CD14-positive monocyte (primary cell): ENCODE measurements around the gene GAMT. TPM values are rescaled to one million over a fixed set of nuclear protein-coding genes. Genes with fewer than 3 reads are reported as not detected.
A peak's percentile ranks its signal among the peaks of the same experiment; 100 is the strongest.

ENCODE experiments used
- DNase-seq, 3 donors: peaks; one replicate each; pipeline ENCODE4 v3.0.0-alpha.2; 2011 to 2022
- H2AFZ ChIP-seq: 2 replicates; pipeline ENCODE4 v1.6.0; 2012; ENCODE audit warnings: mild to moderate bottlenecking, low read depth, low read length, inconsistent platforms; ENCODE audit not compliant: insufficient read depth, poor library complexity, severe bottlenecking
- H3K27ac ChIP-seq, 2 donors: 1 replicate in 1 of 2; 2 replicates in 1 of 2; pipeline ENCODE4 v1.5.1; 2012 to 2013; ENCODE audit warnings: low read length in 2 of 2, control low read depth in 1 of 2, inconsistent platforms in 1 of 2, low read depth in 1 of 2, mild to moderate bottlenecking in 1 of 2
- H3K27me3 ChIP-seq, 2 donors: one replicate each; pipeline versions ENCODE4 v1.6.0 to v1.6.1; 2011 to 2013; ENCODE audit warnings: low read length in 2 of 2; ENCODE audit not compliant: control insufficient read depth in 2 of 2, insufficient read depth in 2 of 2
- H3K36me3 ChIP-seq, 2 donors: replicated peaks in 1 of 2; 1 replicate in 1 of 2; 2 replicates in 1 of 2; pipeline versions ENCODE4 v1.5.1 to v1.6.1; 2012 to 2013; ENCODE audit warnings: low read length in 2 of 2, control low read depth in 1 of 2, inconsistent platforms in 1 of 2, mild to moderate bottlenecking in 1 of 2; ENCODE audit not compliant: insufficient read depth in 2 of 2, control insufficient read depth in 1 of 2
- H3K4me1 ChIP-seq, 2 donors: 1 replicate in 1 of 2; 2 replicates in 1 of 2; pipeline versions ENCODE4 v1.5.1 to v1.6.1; 2012 to 2013; ENCODE audit warnings: low read length in 2 of 2, control low read depth in 1 of 2, inconsistent platforms in 1 of 2, mild to moderate bottlenecking in 1 of 2, moderate library complexity in 1 of 2; ENCODE audit not compliant: insufficient read depth in 2 of 2, control insufficient read depth in 1 of 2
- H3K4me2 ChIP-seq: replicated peaks from 2 replicates; pipeline ENCODE3; 2012; ENCODE audit warnings: low read length, moderate library complexity, mild to moderate bottlenecking; ENCODE audit not compliant: poor library complexity, severe bottlenecking; ENCODE audit errors: extremely low read depth
- H3K4me3 ChIP-seq, 3 experiments: fragments of 200-600 bp in 1 of 3; sonication (generic) in 1 of 3; replicated peaks in 1 of 3; 1 replicate in 2 of 3; 2 replicates in 1 of 3; pipeline ENCODE4 v1.5.1; 2011 to 2013; ENCODE audit warnings: low read length in 3 of 3, mild to moderate bottlenecking in 3 of 3, control low read depth in 2 of 3, low read depth in 2 of 3, inconsistent platforms in 1 of 3, moderate library complexity in 1 of 3
- H3K79me2 ChIP-seq: 2 replicates; pipeline ENCODE4 v1.6.0; 2012; ENCODE audit warnings: mild to moderate bottlenecking, control low read depth, inconsistent platforms, low read length, moderate library complexity; ENCODE audit not compliant: insufficient read depth
- H3K9ac ChIP-seq: 2 replicates; pipeline ENCODE4 v1.6.0; 2017; ENCODE audit warnings: low read length, mild to moderate bottlenecking; ENCODE audit not compliant: insufficient read depth, poor library complexity, severe bottlenecking
- H3K9me3 ChIP-seq, 2 donors: replicated peaks in 1 of 2; 1 replicate in 1 of 2; 2 replicates in 1 of 2; pipeline versions ENCODE4 v1.5.1 to v1.6.1; 2012 to 2013; ENCODE audit warnings: low read length in 2 of 2, control low read depth in 1 of 2; ENCODE audit not compliant: control insufficient read depth in 1 of 2, insufficient read depth in 1 of 2
- H4K20me1 ChIP-seq: 2 replicates; pipeline ENCODE4 v1.6.0; 2012; ENCODE audit warnings: mild to moderate bottlenecking, low read length, control low read depth, moderate library complexity; ENCODE audit not compliant: insufficient read depth
- H3K27ac Mint-ChIP-seq, 7 donors: one replicate each; pipeline ENCODE4 v1.8.0; 2020; ENCODE audit warnings: mild to moderate bottlenecking in 7 of 7, mixed read lengths in 7 of 7, moderate library complexity in 6 of 7, inconsistent platforms in 2 of 7
- H3K27me3 Mint-ChIP-seq, 3 donors: one replicate each; pipeline ENCODE4 v1.8.0; 2021 to 2022; ENCODE audit warnings: low read depth in 3 of 3, mild to moderate bottlenecking in 3 of 3, mixed read lengths in 3 of 3, moderate library complexity in 3 of 3, inconsistent platforms in 1 of 3
- H3K36me3 Mint-ChIP-seq, 2 donors: one replicate each; pipeline ENCODE4 v1.8.0; 2020; ENCODE audit warnings: mixed read lengths in 2 of 2, inconsistent platforms in 1 of 2, mild to moderate bottlenecking in 1 of 2
- H3K4me1 Mint-ChIP-seq: one replicate; pipeline ENCODE4 v1.8.0; 2020; ENCODE audit warnings: mild to moderate bottlenecking, mixed read lengths
- H3K4me3 Mint-ChIP-seq, 2 donors: one replicate each; pipeline ENCODE4 v1.8.0; 2020; ENCODE audit warnings: mild to moderate bottlenecking in 2 of 2, mixed read lengths in 2 of 2, moderate library complexity in 1 of 2
- H3K9me3 Mint-ChIP-seq, 7 donors: one replicate each; pipeline ENCODE4 v1.8.0; 2020 to 2022; ENCODE audit warnings: mixed read lengths in 7 of 7, mild to moderate bottlenecking in 6 of 7, moderate library complexity in 6 of 7, inconsistent platforms in 2 of 7
- CTCF ChIP-seq: fragments of 200-600 bp; IDR thresholded peaks from one replicate; pipeline ENCODE4 v1.8.0; 2022; ENCODE audit warnings: antibody characterized with exemption, mild to moderate bottlenecking
- WGBS: methylation state at CpG from one replicate; pipeline ENCODE4 v1.1.5; 2013; ENCODE audit warnings: missing lambda C conversion rate; ENCODE audit not compliant: insufficient coverage; 5-methylcytosine and 5-hydroxymethylcytosine counted together
- intact Hi-C, 2 donors: fragments of 100-400 bp; cut with micrococcal nuclease; formaldehyde crosslinking; loops; one replicate each; pipeline versions ENCODE4 v1.15.0 to v1.15.1; 2023
- polyA plus RNA-seq, 3 donors: library from polyadenylated mRNA; depleted of rRNA in 1 of 3; unstranded in 2 of 3; stranded (reverse) in 1 of 3; fragments of 300-500 nt in 2 of 3; fragments of >200 nt in 1 of 3; fragmentation: Illumina TruSeq in 2 of 3; gene quantifications; 1 replicate in 2 of 3; 2 replicates in 1 of 3; pipeline ENCODE4 v1.2.3, GENCODE V29; 2012 to 2021

The GAMT gene
- polyA plus RNA-seq, 3 donors = 0.95 to 1.3 (median 0.96) TPM

DNA sequence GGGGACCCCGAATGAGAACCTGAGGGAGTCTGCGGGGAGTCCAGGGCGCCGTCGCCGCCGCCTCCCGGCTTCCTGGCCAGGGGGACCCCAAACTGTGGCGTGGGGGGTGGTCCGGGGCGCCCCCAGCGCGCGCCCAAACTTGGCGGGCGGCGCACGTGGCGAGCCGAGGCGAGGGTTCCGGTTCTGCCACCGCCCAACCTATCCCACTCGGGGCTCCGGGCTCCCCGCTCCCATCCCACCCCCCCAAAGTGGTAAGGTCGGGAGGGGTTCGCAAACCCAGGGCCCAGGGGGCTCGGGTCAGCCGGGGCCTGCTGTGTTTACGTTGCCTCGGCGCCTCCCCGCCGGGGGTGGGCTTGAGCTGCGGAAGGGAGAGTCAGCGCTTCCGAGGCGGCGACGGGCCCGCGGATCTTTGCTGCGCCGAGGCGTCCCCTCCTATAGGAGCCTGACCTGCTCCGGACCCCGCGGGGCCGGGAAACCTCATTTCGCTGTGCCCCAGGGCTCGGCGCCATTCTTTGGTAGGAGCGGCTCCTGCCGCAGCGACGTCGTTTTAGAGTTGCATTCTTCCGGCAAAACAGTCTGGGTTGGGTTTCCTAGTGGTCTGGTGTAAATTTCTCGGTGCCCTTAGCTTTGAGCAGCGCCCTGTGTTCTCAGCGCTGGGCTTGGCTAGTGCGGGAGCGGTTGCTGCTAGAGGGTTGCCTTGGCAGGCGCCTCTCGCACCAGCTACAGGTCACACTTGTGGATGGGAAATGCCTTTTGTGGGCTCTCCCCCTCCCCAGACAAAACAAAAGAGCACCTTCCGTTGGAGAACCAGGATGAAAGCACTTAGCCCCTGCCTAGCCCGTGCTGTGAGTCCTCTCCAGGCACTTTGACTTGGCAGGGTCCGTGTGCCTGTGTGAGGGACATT, 7.2 kb upstream of the GAMT start:
- Mint-ChIP-seq H3K36me3 (peaks cover 9 to 30% of the 10 kb centered on the region in 2 donors), H3K9me3 (no peaks in the 10 kb centered on the region), H3K27ac (peak overlapping the region; percentile 47 to 92 (median 87)), H3K27me3 (peaks cover 2 to 7% (median 3%) of the 10 kb centered on the region in 3 donors), H3K4me3 (peak overlapping the region; percentile 91 to 95), H3K4me1 (peaks cover 49% of the 10 kb centered on the region)
- intact Hi-C loops = no loop called here
- Histone ChIP-seq H3K4me2 (peak overlapping the region; percentile 93), H3K9me3 (no peaks in the 10 kb centered on the region), H2AFZ (peak overlapping the region; percentile 29), H3K79me2 (peaks cover 60% of the 10 kb centered on the region), H3K9ac (peak overlapping the region; percentile 94), H4K20me1 (peaks cover 52% of the 10 kb centered on the region), H3K4me1 (peaks cover 33 to 40% of the 10 kb centered on the region in 2 donors), H3K36me3 (peaks cover 17 to 20% of the 10 kb centered on the region in 2 donors), H3K27ac (peak overlapping the region; percentile 64 to 81), H3K4me3 (peak overlapping the region; percentile 87 to 92 (median 90)), H3K27me3 (peaks cover 0 to 1% of the 10 kb centered on the region in 2 donors)
- WGBS = under 1% methylated on average over 48 of the region's 69 CpGs
- DNase-seq = peak in 1 of 3 donors; percentile 32
- no peak for TF ChIP-seq CTCF

GRCh38 chr19:1407528-1408299, 6.4 kb upstream of the GAMT start, which contains the start of gene DAZAP1:
TSS of gene DAZAP1 (plus strand) at chr19:1407586. CDS start at chr19:1407774, 188 bp downstream.
- H2AFZ ChIP-seq = peak within 1 kb of the TSS; percentile 31
- H3K27me3 Mint-ChIP-seq = peaks cover 11 to 16% (median 11%) of the 10 kb centered on the region in 3 donors
- intact Hi-C loops = no loop called here
- H3K27ac ChIP-seq = peak within 1 kb of the TSS; percentile 64 to 81
- peaks cover 11 to 22% of the 10 kb centered on the region in 2 donors for H3K36me3 Mint-ChIP-seq
- peaks cover 44% of the 10 kb centered on the region for H4K20me1 ChIP-seq
- H3K79me2 ChIP-seq = peaks cover 51% of the 10 kb centered on the region
- peak within 1 kb of the TSS; percentile 78 to 91 for H3K4me3 Mint-ChIP-seq
- peaks cover 50% of the 10 kb centered on the region for H3K4me1 Mint-ChIP-seq
- H3K9me3 ChIP-seq = no peaks in the 10 kb centered on the region
- H3K4me1 ChIP-seq = peaks cover 34 to 48% of the 10 kb centered on the region in 2 donors
- H3K36me3 ChIP-seq = peaks cover 11 to 12% of the 10 kb centered on the region in 2 donors
- H3K4me3 ChIP-seq = peak within 1 kb of the TSS; percentile 87 to 92 (median 90)
- H3K4me2 ChIP-seq = peak within 1 kb of the TSS; percentile 93
- no peak for DNase-seq
- no peak for TF ChIP-seq CTCF
- H3K27me3 ChIP-seq = peaks cover 0 to 9% of the 10 kb centered on the region in 2 donors
- H3K9ac ChIP-seq = peak within 1 kb of the TSS; percentile 94
- WGBS = under 1% methylated on average over 111 of the region's 121 CpGs
- peaks cover 0 to 3% (median 0%) of the 10 kb centered on the region in 7 donors for H3K9me3 Mint-ChIP-seq
- H3K27ac Mint-ChIP-seq = peak within 1 kb of the TSS; percentile 46 to 82 (median 76)
